ENCODE results near the gene RNF39.

DNA sequence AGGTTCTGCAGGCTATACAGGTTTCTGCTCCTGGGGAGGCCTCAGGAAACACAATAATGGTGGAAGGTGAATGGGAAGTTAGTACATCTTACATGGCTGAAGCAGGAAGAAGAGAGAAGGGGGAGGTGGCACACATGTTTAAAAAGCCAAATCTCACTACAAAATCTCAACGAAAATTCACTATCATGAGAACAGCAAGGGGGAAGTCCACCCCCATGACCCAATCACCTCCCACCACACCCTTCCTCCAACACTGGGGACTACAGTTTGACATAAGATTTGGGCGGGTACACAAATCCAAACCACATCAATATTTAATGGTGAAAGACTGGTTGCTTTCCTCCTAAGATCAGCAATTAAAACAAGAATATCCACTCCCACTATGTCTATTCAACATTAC is 28.3 kb downstream of the RNF39 start:
- TF ChIP-seq CTCF (conservative IDR thresholded peaks at IDR 0.05; ENCODE audit: low read length) = no peak
- no peak for TF ChIP-seq EZH2phosphoT487 (IDR thresholded peaks at IDR 0.05; ENCODE audit: borderline replicate concordance)

All from Loucy (cell line).